GM21447 (cell line): ENCODE data around the gene ANO9.
"Not testable (repeated sequence)": the region's sequence is repeated elsewhere in the genome, so short reads cannot be mapped to it uniquely, and the experiment has no call there.

Source experiments
- ATAC-seq: cut with Tn5 transposase; IDR thresholded peaks from one replicate; pipeline ENCODE4 v1.9.1; 2021; ENCODE audit not compliant: unreplicated experiment

Gene ANO9

DNA sequence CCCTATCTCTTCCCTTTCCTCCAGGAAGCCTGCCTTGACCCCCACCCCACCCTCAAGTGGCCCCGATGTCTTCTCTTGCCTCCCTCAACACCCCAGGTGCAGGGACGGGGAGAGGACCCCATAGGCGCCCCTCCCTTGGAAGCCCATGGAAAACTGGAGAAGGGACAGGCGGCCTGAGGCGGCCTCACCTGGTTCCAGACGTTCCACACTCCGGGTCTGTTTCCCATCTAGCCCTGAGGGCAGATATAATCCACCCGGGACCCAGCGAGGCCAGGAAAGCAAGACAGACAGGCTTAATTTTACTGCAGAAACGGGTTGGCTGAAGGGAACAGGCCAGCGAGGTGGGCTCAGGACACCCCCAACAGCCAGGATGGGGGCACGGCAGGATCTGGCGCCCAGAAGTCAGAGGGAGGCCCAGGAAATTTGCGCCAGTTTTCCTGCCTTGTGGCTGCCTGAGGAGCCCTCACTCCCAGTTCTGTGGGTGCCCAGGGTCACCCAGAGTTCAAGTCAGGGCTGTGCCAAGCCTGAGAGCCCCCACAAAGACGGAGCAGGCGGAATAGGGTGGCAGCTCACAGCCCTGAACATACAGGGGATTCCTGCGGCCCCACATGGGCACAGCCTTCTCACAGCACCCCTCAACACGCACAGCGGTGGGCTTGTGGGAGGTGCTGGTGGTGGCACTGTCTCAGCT lies 24.0 kb downstream of the ANO9 start:
- ATAC-seq = no peak

DNA sequence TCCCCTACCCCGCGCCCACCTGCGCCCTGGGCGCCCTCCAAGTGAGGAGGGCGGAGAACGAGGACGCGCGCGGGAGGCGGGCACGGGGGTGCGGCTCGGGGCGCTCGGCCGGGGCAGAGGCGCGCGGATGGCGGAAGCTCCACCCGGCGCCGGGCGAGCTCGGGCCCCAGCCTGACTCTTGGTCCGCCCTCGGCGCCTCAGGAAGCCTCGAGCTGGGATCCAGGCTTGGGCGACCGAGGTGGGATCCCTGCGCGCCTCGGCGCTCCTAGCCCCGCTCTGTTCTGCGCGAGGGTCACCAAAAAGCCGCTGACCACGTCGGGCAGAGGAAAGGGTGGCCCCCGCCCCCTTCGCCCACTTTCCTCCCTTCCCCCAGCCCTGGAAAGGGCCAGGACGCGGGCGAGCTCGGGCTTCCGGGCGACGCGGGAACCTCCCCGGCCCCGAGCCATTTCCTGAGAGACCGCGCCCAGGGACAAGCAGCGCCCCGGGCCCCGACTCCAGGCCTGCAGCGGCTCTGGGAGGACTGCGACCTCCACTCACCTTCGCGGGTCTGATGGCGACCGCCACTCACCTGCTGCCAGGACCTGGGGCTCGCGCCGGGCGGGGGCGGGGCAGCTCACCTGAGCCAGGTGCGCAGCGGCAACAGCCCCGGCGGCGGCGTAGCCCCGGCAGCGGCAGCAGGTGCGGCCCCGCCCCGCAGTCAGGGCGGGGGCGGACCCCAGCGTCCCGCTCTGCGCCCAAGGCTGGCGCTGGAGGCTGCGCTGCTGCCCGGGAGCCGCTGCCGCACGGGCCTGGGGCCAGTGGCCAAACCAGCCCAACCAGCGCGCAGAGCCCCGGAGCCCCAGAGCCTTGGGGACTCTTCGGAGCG lies 24.8 kb downstream of the ANO9 start:
- ATAC-seq = no peak

DNA sequence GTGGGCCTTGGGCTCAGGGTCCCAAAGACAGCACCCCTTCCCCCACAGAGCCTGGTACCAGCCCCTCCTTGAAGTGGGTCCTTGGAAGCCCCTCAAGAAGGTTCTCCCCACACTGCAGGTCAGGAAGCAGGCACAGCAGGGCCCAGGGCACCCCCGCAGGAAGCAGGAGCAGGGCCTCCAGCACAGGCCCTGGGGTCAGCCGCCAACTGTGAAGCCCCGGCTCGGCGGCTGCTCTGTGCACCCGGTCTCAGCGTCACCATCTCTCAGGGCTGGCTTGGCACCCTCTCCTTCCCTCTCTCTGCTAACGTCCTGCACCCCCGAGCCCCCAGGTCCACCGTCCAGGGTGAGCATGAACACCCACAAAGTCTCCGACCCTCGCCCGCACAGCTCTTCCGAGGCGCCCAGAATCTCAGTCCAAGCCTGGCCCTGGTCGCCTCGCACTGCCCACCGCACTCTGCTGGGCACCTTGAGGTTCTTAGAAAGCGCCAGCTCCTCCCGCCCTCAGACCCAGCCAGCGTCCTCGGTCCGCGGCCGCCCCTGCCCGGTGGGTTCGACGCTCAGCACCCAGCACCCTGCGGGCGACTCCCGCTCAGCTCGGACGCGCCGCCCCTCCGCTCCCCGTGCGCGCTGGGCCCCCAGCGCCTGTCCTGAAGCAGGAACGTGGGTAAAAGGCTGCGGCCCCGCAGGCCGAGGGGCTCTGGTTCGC lies 25.6 kb downstream of the ANO9 start:
- no peak for ATAC-seq

DNA sequence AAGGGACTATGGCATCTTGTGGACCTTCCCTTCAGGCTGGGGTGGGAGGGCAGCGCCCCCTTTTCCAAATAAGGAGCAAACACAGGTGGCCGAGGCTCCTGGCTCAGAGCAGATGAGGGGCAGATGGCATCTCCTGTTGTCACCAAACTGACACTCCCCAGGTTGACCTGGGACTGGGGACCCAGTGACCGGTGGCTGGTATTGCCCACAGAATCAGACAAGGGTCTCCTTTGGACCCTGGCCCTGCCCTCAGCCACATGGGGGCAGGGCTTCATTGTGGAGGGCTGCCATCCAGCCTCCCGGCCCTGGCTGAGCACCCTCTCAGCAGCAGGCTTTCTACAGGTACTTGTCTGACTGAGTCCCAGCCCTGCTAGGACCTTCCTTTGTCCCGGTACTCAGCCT lies 26.2 kb downstream of the ANO9 start:
- ATAC-seq = no peak

DNA sequence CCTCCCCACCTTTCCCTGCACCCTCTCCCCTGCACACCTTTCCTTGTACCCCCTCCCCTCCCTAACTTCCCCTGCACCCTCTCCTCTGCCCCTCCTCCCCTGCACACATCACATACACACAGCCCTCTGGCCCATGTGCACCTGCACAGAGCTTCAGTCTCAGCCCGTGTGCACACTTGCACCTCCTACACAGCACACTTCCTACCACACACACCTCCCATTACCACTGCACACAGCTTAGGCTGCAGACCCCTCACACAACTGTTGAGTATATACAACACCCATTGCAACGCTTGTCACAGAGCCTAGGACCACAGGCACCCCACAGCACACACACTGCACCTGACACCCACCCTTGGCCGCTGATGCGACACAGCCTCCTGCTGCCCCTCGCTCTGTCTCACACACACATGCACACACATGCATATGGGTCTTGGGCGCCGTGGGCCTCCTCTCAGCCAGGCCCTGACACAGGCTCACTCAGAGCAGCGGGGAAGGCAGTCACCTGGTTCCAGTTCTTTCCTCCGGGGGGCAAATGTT lies 27.4 kb downstream of the ANO9 start:
- ATAC-seq = no peak

DNA sequence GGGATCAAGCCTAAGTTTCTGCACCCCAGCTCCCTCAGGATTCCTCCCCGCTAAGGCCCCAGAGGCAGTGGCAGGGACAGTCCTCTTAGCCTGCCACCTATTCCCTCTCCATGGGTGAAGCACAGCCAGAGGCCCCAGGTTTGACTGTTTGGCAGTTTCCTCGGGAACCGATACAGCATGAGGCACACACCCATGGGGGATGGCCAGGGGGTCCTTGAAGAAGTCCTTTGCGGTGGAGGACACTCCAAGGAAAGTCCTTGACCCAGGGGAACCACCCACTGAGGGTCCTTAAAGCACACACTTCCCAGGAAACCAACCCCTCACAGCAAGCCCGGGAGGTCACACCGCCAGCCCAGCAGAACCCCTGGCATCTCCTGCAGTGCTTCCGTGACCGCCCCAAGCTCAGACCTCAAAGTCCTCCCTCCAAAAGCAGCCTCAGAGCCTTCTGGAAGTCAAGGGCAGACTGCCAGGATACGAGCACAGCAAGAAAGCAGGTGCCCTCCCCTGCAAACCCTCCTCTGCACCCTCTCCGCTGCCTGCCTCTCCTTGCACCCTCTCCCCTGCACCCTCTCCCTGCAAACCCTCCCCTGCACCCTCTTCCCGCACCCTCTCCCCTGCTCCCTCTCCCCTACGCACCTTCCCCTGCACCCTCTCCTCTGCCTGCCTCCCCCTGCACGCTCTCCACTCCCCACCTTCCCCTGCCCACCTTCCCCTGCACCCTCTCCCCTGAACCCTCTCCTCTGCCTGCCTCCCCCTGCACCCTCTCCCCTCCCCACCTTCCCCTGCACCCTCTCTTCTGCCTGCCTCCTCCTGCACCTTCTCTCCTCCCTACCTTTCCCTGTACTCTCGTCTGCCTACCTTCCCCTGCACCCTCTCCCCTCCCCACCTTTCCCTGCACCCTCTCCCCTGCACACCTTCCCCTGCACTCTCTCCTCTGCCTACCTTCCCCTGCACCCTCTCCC lies 28.4 kb downstream of the ANO9 start:
- no peak for ATAC-seq

DNA sequence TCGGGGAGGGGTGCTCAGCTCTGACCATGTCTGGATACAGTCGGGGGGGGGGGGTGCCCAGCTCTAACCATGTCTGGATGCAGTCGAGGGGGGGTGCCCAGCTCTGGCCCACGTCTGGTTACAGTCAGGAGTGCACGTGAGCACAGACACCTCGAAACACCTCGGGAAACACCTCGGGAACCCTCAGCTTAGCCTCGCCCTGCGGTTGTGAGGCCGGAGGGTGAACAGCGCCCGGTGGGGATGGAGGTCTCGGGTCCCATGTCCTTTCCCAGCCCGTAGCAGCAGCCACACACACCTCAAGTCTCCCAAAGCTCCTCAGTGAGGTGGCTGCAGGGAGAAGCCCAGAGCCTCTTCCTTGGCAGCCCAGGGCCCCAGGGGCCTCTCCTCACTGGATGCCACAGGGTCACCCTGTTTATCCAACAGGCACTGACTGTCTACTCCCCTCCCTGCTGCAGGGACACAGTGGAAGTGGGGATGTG lies 29.1 kb downstream of the ANO9 start:
- ATAC-seq = no peak

DNA sequence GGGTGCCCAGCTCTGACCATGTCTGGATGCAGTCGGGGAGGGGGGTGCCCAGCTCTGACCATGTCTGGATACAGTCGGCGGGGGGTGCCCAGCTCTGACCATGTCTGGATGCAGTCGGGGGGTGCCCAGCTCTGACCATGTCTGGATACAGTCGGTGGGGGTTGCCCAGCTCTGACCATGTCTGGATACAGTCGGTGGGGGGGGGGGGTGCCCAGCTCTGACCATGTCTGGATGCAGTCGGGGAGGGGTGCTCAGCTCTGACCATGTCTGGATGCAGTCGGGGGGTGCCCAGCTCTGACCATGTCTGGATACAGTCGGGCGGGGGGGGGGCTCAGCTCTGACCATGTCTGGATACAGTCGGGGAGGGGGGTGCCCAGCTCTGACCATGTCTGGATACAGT lies 30.3 kb downstream of the ANO9 start:
- ATAC-seq = not testable (repeated sequence)

DNA sequence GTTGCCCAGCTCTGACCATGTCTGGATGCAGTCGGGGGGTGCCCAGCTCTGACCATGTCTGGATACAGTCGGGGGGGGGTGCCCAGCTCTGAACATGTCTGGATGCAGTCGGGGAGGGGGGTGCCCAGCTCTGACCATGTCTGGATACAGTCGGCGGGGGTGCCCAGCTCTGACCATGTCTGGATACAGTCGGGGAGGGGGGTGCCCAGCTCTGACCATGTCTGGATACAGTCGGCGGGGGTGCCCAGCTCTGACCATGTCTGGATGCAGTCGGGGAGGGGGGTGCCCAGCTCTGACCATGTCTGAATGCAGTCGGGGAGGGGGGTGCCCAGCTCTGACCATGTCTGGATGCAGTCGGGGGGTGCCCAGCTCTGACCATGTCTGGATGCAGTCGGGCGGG lies 31.1 kb downstream of the ANO9 start:
- ATAC-seq = not testable (repeated sequence)

DNA sequence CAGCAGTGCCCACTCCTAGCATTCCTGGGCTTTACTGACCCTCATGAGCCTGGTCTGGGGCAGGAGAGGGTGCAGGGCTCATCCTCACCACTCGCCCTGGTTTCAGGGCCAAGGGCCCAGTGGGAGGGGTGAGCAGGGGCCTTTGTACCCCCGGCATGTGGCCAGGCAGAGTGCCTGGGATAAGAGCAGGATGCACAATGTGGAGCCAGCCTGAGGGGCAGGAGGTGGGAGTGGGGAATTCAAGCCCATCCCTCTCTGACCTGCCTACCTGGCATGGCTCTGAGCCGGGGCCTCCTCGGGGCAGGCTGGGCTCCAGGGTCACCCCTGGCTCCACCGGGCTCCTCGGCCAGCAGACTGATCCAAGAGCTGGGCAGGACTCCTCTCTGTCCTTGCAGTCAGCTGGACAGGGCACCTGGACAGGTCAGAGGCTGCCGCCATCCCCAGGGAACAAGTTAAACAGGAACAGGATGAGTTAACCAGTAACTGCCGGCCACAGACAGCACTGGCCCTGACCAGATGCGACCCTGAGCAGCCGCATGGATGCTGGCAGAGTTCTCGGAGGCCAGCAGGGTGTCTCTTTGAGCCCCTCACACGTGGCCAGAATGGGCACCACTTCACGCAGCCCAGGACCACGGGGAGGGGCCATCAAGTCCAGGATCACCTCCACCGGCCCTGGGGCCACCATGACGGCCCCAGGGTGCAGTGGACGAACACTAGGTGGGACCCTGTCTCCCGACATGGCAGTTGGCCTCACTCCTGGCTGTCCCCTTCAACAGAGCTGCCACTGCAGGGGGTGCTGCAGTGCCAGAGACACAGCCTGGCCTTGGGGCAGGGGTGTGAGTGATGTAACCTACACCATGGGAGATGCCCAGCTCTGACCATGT lies 32.0 kb downstream of the ANO9 start:
- no peak for ATAC-seq

DNA sequence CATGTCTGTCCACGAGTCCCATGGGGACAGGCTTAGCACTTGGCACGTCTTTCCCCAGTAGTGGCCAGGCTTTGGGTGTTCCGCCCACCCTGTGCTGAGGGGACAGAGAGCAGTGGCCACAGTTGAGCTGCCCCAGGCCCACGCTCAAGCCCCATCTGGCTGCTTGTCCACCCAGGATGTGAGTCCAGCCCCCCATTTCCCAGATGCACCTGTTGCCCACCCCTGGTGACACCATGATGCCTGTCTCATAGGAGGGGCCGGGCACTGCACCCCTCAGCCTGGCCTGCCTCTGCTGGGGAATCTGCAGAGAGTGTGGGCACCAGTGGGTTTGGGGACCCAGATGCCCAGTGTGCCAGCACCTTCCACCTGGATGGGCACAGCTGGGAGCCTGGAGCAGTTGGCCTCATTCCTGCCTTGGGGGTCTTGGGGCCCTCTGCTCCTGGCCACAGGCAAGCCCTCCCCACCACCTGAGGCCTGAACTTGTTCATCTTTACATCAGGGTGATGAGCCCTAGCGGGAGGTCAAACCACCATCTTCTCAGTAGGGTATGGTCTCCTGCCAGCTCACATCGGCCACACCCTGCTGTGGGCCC lies 32.7 kb downstream of the ANO9 start:
- no peak for ATAC-seq

DNA sequence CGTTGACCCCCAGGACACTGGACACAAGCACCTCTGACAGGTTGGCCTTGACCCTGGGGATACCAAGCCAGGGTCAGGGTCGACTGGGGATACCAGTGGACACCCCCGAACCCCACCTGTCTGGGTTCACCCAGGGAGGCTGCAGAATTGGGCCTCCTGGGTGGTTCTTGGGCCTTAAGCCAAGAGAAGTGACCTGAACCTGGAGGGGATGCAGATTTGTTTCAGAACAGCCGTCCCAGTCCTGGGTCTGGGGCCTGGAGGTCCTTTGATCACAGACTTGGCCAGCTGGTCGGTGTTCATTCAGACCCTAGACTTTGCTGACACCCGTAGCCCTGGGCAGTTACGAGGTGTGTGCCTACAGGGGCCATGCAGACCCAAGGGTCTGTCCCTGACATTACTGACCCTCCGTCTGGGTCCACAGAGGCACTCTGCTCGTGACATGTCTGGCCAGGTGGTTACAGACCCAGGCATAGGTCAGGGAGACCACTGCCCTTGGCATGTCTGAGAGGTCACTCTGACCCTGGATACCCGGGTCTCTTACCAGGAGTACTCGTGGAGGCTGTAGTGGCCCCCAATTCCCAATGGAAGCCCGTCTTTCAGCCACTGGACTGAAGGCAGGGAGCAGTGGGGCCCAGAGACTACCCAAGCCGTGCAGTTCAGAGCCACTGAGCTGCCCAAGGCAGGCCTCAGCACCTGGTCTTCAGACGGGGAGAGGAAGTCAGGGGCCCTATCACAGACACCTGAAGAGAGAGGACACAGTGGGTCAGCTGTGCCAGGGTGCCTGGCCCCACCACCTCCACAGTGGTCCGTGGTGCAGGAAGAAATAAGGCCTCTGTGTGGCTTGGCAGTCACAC lies 33.4 kb downstream of the ANO9 start:
- ATAC-seq = no peak

DNA sequence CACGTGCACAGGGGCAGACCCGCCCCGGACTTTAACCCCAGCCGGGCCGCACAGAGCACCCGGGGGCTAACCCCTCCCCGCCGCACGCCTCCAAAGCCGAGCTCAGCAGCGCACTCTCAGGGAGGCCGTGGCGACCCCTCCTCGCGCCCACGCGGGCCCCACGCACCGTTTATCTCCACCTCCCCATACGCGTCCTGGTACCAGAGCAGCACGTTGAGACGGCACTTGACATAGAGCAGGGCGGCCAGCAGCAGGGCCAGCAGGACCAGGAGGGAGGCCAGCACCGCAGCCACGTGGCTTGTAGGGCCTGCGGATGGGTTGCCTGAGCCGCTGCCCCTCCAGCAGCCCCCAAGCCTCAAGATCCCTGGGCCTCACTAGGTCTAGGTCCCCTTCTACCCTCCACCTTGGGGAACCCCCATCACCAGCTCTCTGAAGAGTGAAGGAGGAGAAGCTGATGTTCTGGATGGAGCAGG lies 34.1 kb downstream of the ANO9 start:
- ATAC-seq = no peak

DNA sequence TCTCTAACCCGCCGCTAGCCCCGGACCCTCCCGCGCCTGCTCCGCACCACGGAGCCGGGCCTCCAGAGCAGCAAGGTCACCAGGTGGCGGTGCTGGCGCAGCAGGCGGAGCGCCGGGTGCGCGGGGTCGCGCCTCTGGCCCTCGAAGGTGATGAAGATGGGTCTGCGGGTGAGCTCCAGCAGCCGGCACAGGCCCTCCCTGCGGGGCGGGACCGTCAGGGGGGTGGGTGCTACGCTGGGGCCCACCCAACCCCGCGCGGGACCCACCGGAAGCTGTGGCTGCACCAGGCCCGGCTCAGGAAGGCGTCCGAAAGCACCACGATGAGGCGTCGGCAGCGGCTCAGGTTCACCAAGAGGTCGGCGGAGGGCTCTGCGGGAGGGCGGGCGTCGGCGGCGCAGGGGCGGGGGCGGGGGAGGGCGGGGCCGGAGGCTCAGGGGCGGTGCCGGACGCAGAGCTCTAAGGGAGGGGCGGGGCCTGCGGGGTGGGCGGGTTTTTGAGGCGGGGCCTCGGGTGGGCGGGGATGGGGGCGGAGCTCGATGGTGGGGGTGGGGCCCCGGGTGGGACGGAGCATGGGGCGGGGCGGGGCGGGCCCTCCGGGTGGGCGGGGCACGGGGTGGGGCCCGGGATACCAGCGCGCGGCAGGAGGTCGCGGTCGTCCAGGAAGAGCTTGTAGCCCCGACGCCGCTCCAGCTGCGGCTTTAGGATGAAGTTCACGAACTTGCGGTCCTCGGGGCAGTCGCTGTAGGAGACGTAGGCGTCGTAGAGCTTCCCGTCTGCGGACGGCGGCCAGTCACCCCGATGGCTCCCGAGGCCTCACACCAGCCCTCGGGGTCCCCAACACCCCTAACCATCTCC lies 34.8 kb downstream of the ANO9 start:
- ATAC-seq = peak; percentile 68

DNA sequence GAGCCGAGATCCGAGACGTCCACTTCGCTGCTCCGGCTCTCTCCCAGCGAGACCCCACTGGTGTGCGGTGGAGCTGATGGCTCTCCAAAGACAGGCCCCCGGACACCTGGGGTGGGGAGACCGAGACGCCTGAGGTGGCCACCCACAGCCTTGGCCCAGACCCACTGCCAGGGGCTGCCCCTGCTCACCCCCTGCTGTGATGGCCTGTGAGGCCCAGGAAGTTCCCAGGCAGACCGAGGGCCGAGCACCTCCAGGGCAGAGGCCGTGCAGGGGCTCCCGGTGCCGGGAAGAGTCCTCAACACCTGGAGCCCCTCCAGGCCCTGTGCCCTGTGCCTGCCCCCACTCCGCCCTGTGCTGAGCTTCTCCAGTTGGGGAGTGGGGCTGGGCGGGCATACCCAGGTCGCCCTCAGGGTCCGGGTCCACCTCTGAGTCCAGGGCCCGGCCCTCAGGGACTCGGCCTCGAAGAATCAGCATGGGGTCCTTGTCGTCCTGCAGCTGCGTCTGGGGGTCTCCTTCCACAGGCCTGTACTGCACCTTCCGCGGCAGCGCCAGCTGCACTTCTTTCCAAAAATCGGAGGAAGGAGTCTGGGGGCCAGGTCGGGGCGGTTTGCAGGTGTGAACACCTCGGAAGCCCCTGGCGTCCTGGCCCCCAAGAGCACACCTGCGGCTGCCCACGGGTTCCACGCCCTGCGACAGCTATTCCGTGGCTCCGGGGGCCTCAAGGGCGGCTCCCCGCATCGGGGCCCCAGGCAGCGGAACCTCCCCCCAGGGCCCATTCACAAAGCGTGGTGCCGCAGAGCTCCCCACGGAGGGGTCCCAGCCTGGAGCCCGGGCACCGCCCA lies 35.6 kb downstream of the ANO9 start:
- no peak for ATAC-seq

DNA sequence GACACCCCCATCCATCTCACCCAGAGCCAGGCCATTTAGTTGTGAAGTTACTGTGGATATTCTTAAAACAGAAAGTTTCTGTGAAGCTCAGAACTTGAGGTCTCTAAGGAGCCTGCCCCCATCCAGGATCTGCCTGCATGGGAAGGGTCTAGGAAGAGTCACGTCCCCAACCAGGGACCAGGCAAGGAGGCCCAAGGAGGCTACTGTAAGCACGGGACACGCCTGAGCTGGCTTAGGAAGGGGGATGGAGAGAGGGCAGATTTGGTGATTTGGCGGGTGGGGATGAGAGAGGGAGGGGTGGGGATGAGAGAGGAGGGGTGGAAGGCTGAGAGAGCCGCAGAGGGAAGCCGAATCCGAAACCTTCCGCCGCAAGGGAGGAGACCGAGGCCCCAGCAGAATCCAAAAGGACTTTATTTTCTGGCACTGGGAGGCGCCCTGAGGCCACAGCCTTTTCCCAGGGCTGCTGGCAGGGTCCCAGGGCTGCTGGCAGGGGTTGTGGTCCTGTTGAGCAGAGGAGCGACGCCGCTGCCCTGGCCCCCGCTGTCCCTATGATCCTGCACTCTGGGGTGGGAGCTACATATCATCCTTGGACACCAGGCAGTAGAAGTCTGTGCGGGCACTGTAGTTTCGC lies 36.4 kb downstream of the ANO9 start:
- no peak for ATAC-seq
